ENCODE measurements around the gene AKAP8L. TPM values are rescaled to one million over a fixed set of nuclear protein-coding genes. Genes with fewer than 3 reads are reported as not detected.
"Not testable (repeated sequence)": the region's sequence is repeated elsewhere in the genome, so short reads cannot be mapped to it uniquely, and the experiment has no call there.

AKAP8L gene
- total RNA-seq, 2 donors from 2014 or later: 64.8 to 68.4 TPM

DNA sequence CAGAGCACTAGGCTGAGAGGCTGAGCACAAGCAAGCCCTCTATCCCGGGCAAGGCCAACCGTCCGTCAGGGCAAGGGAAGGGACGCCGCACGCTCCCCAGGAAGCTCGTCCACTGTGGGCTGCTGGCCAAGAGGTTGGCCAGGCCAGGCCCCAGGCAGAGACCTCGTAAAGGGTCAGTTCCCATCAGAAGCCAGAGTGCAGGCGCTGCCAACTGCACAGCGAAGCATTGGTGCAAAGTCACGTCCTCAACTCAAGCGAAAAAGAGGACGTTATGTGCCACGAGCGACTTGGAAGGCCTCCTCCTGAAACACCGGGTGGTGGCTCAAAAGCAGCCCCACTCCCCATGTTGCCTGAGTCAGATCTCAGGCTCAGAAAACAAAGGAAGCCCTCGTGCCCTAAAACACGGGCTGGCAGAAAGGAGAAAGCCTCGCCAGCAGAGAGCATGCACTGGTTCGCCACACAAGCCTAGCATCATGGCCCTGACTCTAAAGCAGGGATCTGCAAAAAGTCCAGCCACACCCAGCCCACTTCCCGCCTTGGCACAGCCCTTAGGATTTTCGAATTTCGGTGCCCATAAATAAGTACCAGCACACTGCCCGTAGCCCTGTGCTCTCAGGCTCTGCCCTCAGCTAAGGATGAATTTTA is 43.9 kb downstream of the AKAP8L start:
- H3K27ac Mint-ChIP-seq: no peak overlapping the region
- no peak overlapping the region for H3K4me3 Mint-ChIP-seq
- H3K4me1 Mint-ChIP-seq: peaks cover 14% of the 10 kb centered on the region
- peaks cover 80% of the 10 kb centered on the region for H3K36me3 Mint-ChIP-seq (ENCODE audit: low read depth)
- no peaks in the 10 kb centered on the region for H3K27me3 Mint-ChIP-seq
- H3K9me3 Mint-ChIP-seq: no peaks in the 10 kb centered on the region
- ATAC-seq (replicated peaks): no peak

DNA sequence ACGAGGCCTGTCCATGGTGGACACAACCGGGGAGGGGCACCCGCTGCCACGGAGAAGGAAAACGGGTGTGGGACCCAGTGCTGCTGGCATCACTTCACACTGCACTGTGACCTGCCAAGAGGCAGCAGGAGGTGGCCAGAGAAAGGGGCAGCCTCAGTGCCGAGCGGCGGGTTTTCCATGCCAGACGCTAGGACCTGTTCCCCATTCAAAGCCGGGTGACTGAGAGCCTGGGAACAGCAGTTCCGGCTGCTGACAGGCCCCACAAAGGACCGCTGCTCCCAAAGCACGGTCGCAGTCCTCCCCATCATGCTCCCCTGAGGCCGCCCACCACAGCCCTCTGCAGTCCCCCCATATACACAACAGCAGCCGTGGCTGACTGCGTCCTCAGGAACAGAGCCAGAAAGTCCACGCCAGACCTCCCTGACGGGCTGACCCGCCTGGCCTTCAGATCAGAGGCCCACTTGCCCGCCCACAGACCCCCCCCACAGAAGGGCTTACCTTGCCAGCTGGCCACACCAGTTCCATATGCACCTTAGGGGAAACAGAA is 44.6 kb downstream of the AKAP8L start:
- peaks cover 14% of the 10 kb centered on the region for H3K4me1 Mint-ChIP-seq
- peaks cover 82% of the 10 kb centered on the region for H3K36me3 Mint-ChIP-seq (ENCODE audit: low read depth)
- H3K9me3 Mint-ChIP-seq: no peaks in the 10 kb centered on the region
- no peaks in the 10 kb centered on the region for H3K27me3 Mint-ChIP-seq
- no peak for ATAC-seq (replicated peaks)
- H3K27ac Mint-ChIP-seq: no peak overlapping the region
- no peak overlapping the region for H3K4me3 Mint-ChIP-seq

DNA sequence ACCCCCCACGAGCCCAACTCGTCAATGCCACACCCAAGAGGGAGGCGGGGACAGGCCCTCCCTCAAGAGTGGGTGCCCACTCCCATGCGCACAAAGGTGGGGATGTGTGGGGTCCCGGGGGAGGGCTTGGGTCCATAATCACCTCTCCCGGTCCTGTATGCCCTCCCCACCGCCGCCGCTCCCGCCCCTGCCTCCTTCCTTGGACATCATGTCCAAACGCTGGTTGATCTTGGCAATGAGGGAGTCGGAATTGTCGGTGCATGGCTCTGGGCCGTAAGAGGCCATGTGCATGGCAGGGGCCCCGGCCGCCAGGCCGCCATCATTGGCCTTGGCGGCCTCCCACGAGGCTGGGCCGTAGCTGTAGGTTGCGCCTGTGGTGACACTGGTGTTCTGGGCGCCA is 45.1 kb downstream of the AKAP8L start:
- Mint-ChIP-seq H3K36me3 (ENCODE audit: low read depth) (peaks cover 87% of the 10 kb centered on the region), H3K4me1 (peaks cover 14% of the 10 kb centered on the region), H3K27ac (no peak overlapping the region), H3K27me3 (no peaks in the 10 kb centered on the region), H3K4me3 (no peak overlapping the region), H3K9me3 (no peaks in the 10 kb centered on the region)
- ATAC-seq (replicated peaks): no peak

DNA sequence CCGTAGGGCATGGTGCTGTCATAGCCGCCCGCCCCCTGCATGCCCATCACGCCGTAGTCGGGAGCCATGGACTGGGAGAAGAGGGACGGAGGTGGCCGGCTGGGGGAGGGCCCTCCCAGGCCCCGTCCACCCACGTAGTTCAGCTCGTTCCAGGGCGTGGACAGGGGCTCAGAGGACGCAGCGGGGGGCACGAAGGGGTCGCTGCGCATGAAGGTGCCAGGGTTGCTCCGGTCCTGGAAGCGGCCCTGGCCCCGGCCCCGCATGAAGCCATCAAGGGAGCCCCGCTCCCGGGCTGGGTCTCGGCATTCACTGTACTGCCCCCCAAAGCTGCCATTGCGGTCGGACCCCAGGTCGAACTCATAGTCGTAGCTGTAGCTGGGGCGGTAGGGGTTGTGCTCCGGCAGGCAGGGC is 45.9 kb downstream of the AKAP8L start:
- Mint-ChIP-seq H3K4me3 (no peak overlapping the region), H3K27ac (no peak overlapping the region), H3K36me3 (ENCODE audit: low read depth) (peaks cover 87% of the 10 kb centered on the region), H3K4me1 (peaks cover 10% of the 10 kb centered on the region), H3K9me3 (no peaks in the 10 kb centered on the region), H3K27me3 (no peaks in the 10 kb centered on the region)
- ATAC-seq (replicated peaks): no peak

DNA sequence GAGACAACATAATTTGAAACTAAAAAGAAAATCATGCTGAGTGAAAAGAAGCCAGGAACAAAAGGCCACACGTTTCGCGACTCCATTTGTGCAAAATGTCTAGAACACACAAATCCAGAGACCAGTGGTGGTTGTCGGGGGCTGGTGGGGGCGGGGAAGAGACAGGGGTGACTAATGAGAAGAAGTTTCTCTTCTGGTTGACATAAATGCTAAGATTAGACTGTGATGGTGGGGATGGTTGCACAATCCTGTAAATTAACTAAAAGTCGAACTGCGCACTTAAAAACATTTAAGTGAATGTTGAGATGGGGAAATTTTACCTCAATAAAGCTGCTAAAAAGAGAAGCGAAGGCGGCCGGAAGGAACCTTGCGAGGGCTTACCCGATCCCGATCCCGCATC is 46.3 kb downstream of the AKAP8L start:
- no peak overlapping the region for H3K27ac Mint-ChIP-seq
- no peak overlapping the region for H3K4me3 Mint-ChIP-seq
- peaks cover 88% of the 10 kb centered on the region for H3K36me3 Mint-ChIP-seq (ENCODE audit: low read depth)
- ATAC-seq (replicated peaks): peak; percentile 26
- H3K9me3 Mint-ChIP-seq: no peaks in the 10 kb centered on the region
- H3K27me3 Mint-ChIP-seq: no peaks in the 10 kb centered on the region
- H3K4me1 Mint-ChIP-seq: peaks cover 7% of the 10 kb centered on the region

DNA sequence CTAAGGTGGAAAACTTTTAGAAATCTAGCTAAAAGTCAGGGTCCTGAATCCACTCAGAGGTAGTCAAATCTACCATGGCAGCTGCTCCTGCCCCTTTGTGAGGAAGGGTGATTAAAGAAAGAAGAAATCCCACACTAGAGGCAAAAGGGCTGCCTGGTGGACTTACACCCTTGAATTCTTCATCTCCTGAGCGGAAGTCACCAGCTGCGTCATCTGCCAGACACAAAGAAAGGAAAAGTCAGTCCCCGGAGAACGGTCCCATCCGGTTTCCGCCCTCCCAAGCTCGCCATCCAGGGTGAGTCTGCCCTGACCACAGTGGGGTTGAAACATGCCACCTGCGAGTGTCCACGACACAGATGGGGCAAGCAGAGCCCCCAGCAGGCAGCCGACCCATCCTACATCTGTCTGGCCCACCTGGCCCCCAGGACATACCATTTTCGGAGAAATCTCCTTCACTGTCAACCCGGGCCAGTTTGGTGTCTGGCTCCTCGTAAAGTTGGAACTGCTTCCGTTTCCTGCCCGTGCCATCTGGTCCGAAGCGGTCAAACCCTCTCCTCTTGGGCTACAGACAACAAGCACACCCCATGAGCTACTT is 46.9 kb downstream of the AKAP8L start:
- peaks cover 90% of the 10 kb centered on the region for H3K36me3 Mint-ChIP-seq (ENCODE audit: low read depth)
- H3K4me1 Mint-ChIP-seq: peaks cover 3% of the 10 kb centered on the region
- no peaks in the 10 kb centered on the region for H3K9me3 Mint-ChIP-seq
- no peak overlapping the region for H3K4me3 Mint-ChIP-seq
- no peak for ATAC-seq (replicated peaks)
- no peaks in the 10 kb centered on the region for H3K27me3 Mint-ChIP-seq
- no peak overlapping the region for H3K27ac Mint-ChIP-seq

DNA sequence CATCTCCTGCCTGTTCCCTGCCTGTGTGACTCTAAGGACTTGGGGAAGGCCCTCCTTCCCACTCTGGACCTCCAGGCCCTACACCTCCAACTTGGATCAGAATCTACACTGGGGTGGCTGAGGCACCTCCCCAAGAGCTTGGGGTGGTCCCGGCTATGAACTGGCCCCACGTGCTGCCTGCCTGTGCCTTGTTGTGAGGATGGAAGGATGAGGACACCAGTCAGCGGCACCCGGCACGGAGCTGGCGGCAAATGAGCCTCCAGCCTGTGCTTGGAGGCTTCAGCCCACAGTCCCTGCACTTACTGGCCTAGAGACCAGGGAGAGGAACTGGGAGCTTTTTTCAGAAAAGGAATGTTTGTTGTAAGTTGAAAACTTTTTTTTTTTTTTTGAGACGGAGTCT is 47.7 kb downstream of the AKAP8L start:
- Mint-ChIP-seq H3K4me3 (no peak overlapping the region), H3K27ac (no peak overlapping the region), H3K9me3 (no peaks in the 10 kb centered on the region), H3K27me3 (no peaks in the 10 kb centered on the region), H3K36me3 (ENCODE audit: low read depth) (peaks cover 92% of the 10 kb centered on the region), H3K4me1 (no peaks in the 10 kb centered on the region)
- no peak for ATAC-seq (replicated peaks)

DNA sequence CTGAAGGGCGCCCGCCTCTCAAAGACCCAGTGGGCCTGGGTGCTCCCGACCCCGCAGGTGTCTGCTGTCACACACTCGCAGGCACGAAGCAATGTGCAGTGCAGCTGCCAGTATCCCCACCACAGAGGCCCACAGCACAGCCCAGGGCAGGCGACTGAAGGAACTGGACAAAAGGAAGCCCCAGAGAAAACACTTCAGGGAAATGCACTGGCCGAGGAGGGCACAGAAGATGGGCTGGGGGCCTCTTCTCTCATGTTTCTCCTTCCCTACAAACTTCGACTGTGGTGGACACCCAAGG is 49.2 kb downstream of the AKAP8L start:
- H3K4me1 Mint-ChIP-seq: no peaks in the 10 kb centered on the region
- peaks cover 100% of the 10 kb centered on the region for H3K36me3 Mint-ChIP-seq (ENCODE audit: low read depth)
- no peak overlapping the region for H3K4me3 Mint-ChIP-seq
- H3K9me3 Mint-ChIP-seq: no peaks in the 10 kb centered on the region
- H3K27me3 Mint-ChIP-seq: no peaks in the 10 kb centered on the region
- no peak for ATAC-seq (replicated peaks)
- H3K27ac Mint-ChIP-seq: no peak overlapping the region

DNA sequence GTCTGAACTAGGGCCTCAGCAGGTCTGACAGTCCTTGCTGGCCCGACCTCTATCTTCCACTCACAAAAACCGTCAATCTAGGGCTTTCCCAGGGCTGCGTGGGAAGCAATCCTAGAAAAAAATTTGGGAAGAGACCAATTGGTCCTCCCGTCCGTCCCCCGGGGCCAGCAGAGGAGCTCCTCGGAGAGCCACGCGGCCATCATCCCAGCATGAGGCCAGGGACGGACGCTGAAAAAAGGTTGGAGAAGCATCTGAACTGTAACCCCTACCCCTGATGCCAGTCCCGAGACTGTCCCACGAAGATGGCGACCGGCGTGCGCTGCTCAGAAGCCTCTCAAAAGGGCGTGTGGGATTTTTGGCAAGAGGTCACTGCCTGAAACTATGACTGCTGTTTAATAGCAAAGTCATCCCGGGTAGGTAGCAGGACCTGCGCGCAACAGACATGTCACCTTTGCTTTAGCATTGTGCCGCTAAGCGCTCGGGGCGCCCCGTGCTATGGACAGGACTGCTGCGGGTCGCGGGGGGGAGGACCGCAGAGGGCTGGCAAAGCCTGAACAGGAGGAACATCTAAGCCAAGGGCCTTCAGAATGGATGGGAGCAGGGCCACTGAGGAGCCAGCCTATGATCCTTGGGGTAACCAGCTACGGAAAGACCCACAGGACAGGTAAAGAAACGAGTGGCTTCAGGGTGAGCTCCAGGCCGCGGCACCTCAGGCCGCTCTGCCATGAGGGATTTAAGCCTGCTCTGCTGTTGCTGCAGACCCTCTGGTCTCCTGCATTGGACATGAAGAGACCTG is 49.8 kb downstream of the AKAP8L start:
- ATAC-seq (replicated peaks): no peak
- Mint-ChIP-seq H3K4me1 (no peaks in the 10 kb centered on the region), H3K9me3 (no peaks in the 10 kb centered on the region), H3K27ac (no peak overlapping the region), H3K4me3 (no peak overlapping the region), H3K27me3 (no peaks in the 10 kb centered on the region), H3K36me3 (ENCODE audit: low read depth) (peaks cover 98% of the 10 kb centered on the region)

DNA sequence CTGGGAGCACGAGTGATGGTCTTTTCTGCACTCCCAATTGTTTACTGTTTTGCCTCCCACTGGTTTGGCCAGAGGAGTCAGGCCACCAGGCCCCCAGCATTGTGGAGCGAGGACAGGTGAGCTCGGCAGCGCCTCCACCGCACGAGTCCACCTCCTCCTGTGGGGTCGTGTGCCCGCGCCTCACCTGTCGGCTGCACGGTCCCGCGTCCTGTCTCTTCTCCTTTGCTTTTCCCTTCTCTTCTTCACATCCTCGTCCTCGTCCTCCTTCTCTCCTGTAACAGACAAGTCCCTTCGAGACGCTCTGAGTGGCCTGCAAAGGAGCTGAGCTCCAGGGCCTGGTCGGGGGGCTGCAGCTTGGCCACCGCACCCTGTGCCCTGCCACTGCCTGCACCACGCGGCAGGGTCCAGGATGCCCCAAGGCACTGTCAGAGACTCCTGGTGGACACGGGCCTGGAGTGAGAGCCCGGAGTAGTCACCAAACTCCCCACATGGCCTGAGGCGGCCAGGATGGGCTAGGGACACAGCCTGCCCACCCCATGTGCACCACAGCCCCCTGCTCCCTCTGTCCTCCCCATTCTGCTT is 50.6 kb downstream of the AKAP8L start:
- H3K4me1 Mint-ChIP-seq: no peaks in the 10 kb centered on the region
- H3K36me3 Mint-ChIP-seq (ENCODE audit: low read depth): peaks cover 95% of the 10 kb centered on the region
- no peaks in the 10 kb centered on the region for H3K27me3 Mint-ChIP-seq
- H3K27ac Mint-ChIP-seq: no peak overlapping the region
- ATAC-seq (replicated peaks): no peak
- H3K4me3 Mint-ChIP-seq: no peak overlapping the region
- no peaks in the 10 kb centered on the region for H3K9me3 Mint-ChIP-seq

DNA sequence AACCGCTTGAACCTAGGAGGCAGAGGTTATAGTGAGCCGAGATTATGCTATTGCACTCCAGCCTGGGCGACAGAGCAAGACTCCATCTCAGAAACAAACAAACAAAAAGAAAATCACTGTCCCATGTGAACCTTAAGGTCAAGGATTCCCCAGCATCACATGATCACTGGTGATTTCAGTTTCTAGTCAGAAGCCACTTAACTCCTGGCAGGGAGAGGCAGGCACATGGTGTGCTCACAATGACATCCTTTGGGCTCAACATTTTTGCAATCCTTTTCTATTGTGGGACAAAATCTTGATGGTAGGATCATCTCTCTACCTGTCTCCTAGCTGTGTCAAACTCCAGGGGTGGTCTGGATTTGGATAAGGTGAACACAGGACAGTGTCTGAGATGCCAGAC is 51.3 kb downstream of the AKAP8L start:
- Mint-ChIP-seq H3K4me1 (no peaks in the 10 kb centered on the region), H3K36me3 (ENCODE audit: low read depth) (peaks cover 88% of the 10 kb centered on the region), H3K9me3 (no peaks in the 10 kb centered on the region), H3K27me3 (no peaks in the 10 kb centered on the region), H3K4me3 (no peak overlapping the region), H3K27ac (no peak overlapping the region)
- no peak for ATAC-seq (replicated peaks)

DNA sequence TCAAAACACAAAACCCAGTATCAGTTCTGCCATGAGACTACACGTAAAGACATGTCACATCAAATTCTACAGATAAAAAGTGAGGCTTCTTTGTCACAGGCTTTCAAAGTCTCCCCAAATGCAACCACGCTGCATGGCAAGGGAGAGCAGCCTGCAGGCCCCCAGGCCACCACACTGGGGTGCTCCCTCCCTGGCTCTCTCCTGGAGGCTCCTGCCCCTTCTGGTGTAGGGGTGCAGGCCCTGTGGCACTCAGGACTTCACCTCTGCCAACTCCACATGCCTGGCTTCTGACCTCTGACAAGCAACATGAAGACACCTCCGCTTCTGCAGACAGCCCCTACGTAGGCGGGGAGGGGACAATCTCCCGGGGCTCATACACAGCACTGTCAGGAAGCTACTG is 53.5 kb downstream of the AKAP8L start:
- peaks cover 86% of the 10 kb centered on the region for H3K36me3 Mint-ChIP-seq (ENCODE audit: low read depth)
- ATAC-seq (replicated peaks): no peak
- no peak overlapping the region for H3K27ac Mint-ChIP-seq

DNA sequence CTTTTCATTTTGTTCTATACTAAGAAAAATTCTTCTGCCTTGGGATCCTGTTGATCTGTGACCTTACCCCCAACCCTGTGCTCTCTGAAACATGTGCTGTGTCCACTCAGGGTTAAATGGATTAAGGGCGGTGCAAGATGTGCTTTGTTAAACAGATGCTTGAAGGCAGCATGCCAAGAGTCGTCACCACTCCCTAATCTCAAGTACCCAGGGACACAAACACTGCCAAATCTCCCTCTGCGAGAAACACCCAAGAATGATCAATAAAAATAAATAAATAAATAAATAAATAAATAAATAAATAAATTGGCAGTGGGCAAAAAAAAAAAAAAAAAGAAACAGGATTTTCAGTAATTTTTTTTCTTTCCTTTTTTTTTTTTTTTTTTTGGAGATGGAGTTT is 55.0 kb downstream of the AKAP8L start:
- H3K4me3 Mint-ChIP-seq; H3K9me3 Mint-ChIP-seq; ATAC-seq (replicated peaks); H3K4me1 Mint-ChIP-seq; H3K27me3 Mint-ChIP-seq; H3K27ac Mint-ChIP-seq: not testable (repeated sequence)
- H3K36me3 Mint-ChIP-seq (ENCODE audit: low read depth): peaks cover 86% of the 10 kb centered on the region

More for the DNA sequence above, 53.5 kb downstream of the AKAP8L start:
- Mint-ChIP-seq H3K4me3 (no peak overlapping the region), H3K9me3 (no peaks in the 10 kb centered on the region), H3K27me3 (no peaks in the 10 kb centered on the region), H3K4me1 (no peaks in the 10 kb centered on the region)

DNA sequence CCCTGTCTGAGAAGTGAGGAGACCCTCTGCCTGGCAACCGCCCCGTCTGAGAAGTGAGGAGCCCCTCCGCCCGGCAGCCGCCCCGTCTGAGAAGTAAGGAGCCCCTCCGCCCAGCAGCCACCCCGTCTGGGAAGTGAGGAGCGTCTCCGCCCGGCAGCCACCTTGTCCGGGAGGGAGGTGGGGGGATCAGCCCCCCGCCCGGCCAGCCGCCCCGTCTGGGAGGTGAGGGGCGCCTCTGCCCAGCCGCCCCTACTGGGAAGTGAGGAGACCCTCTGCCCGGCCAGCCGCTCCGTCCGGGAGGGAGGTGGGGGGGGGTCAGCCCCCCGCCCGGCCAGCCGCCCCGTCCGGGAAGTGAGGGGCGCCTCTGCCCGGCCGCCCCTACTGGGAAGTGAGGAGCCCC is 55.7 kb downstream of the AKAP8L start:
- not testable (repeated sequence) for H3K4me3 Mint-ChIP-seq; H3K4me1 Mint-ChIP-seq; H3K27ac Mint-ChIP-seq; H3K27me3 Mint-ChIP-seq; H3K9me3 Mint-ChIP-seq; ATAC-seq (replicated peaks)
- peaks cover 86% of the 10 kb centered on the region for H3K36me3 Mint-ChIP-seq (ENCODE audit: low read depth)

DNA sequence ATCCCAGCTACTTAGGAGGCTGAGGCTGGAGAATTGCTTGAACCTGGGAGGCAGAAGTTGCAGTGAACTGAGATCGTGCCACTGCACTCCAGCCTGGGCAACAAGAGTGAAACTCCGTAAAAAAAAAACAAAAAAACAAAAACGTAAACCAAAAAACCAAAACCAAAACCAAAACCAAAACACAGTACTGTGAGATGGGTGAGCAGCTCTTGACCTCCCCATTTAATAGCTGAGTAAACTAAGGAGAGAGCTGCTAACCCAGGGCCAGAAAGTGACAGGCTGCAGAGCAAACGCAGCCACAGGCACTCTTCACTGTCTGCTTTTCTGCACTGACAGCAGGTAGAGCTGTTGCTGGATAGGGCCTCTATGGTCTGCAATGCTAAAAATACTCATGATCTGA is 58.8 kb downstream of the AKAP8L start:
- ATAC-seq (replicated peaks): peak; percentile 59
- H3K9me3 Mint-ChIP-seq, H3K4me3 Mint-ChIP-seq, H3K4me1 Mint-ChIP-seq, H3K27me3 Mint-ChIP-seq: not testable (repeated sequence)
- Mint-ChIP-seq H3K36me3 (ENCODE audit: low read depth) (peaks cover 85% of the 10 kb centered on the region), H3K27ac (peak overlapping the region; percentile 28)
